ENCODE results near the gene FLT4. TPM values are rescaled to one million over a fixed set of nuclear protein-coding genes. Genes with fewer than 3 reads are reported as not detected.
"Not testable (repeated sequence)": the region's sequence is repeated elsewhere in the genome, so short reads cannot be mapped to it uniquely, and the experiment has no call there.

Gene FLT4
- total RNA-seq, 1 donor from 2014 or later: 1.7 TPM

DNA sequence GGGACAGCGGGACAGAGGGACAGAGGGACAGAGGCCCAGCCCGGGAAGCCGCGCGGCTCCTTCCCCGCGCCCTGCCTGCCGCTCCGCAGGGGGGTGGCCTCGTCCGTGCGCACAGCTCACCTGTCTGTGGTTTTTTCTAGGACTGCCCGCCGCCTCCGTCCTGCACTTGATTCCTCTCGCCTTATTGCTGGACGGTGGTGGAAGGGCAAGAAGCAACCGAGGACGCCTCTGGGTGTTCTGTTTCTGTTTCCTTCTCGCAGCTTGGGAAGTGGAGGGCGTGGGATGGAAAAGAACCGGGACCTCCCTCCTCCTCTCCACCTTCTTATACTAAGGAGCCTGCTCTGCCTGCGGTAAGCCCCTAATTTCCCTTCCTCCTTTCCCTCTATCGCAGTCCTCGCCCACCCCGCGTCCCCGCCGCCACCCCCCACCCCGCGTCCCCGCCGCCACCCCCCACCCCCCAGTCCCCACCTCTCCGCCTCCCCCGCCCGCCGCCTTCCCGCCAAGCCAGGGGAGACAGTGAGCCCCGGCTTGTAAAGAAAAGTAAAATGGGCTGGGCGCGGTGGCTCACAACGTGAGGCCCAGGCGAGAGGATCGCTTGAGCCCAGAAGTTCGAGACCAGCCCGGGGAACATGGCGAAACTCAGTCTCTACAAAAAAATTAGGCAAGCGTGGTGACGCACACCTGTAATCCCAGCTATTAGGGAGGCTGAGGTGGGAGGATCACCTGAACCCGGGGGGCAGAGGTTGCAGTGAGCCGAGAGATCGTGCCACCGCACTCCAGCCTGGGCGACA, 9.6 kb upstream of the FLT4 start:
- Mint-ChIP-seq H3K4me3 (no peak overlapping the region), H3K36me3 (ENCODE audit: low read depth) (no peaks in the 10 kb centered on the region), H3K27me3 (peaks cover 35% of the 10 kb centered on the region), H3K27ac (no peak overlapping the region), H3K4me1 (no peaks in the 10 kb centered on the region), H3K9me3 (no peaks in the 10 kb centered on the region)
- no peak for DNase-seq
- intact Hi-C loops (cut with micrococcal nuclease): no loop called here

DNA sequence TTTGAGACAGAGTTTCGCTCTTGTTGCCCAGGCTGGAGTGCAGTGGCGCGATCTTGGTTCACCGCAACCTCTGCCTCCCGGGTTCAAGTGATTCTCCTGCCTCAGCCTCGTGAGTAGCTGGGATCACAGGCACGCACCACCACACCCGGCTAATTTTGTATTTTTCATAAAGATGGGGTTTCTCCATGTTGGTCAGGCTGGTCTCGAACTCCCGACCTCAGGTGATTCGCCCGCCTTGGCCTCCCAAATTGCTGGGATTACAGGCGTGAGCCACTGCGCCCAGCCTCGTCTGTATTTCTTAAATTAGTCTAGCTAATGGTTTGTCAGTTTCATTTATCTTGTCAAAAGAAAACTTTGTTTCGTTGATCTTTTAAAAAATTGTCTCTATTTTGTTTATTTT, 5.8 kb upstream of the FLT4 start:
- H3K27ac Mint-ChIP-seq; H3K4me3 Mint-ChIP-seq; DNase-seq; intact Hi-C loops (cut with micrococcal nuclease); H3K9me3 Mint-ChIP-seq; H3K36me3 Mint-ChIP-seq (ENCODE audit: low read depth); H3K4me1 Mint-ChIP-seq: not testable (repeated sequence)
- H3K27me3 Mint-ChIP-seq: peaks cover 46% of the 10 kb centered on the region

DNA sequence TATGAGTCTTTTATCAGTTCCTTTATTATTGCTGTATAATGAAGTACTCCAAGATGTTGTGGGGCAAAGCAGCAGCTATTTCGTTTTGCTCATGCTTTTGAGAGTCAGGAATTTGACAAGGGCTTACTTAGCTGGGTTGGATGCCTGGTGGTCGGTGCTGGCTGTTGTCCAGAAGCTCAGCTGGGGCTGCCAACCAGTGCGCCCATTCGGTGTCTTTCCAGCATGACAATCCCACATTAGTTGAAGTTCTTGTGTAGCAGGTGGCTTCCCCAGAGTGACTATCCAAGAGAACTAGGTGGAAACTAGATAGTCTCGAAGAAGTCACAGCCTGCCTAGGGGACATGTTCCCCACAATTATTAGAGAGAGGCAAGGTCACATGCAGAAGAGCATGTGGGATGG, 3.4 kb upstream of the FLT4 start:
- Mint-ChIP-seq H3K27ac (no peak overlapping the region), H3K9me3 (no peaks in the 10 kb centered on the region), H3K4me3 (no peak overlapping the region), H3K4me1 (peaks cover 9% of the 10 kb centered on the region), H3K36me3 (ENCODE audit: low read depth) (no peaks in the 10 kb centered on the region), H3K27me3 (peaks cover 52% of the 10 kb centered on the region)
- intact Hi-C loops (cut with micrococcal nuclease): no loop called here
- no peak for DNase-seq

DNA sequence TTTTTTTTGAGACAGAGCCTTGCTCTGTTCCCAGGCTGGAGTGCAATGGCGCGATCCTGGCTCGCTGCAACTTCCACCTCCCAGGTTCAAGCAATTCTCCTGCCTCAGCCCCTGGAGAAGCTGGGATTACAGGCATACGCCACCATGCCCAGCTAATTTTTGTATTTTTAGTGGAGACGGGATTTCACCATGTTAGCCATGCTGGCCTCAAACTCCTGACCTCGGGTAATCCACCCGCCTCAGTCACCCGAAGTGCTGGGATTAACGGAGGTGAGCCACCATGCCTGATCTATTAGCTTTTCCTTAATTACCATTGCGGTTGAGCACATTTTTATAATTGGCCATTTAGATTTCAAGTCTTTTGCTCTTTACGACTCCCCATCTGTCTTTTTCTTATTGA, 2.9 kb upstream of the FLT4 start:
- Mint-ChIP-seq H3K27me3 (peaks cover 56% of the 10 kb centered on the region), H3K27ac (no peak overlapping the region), H3K9me3 (no peaks in the 10 kb centered on the region), H3K4me1 (peaks cover 11% of the 10 kb centered on the region), H3K4me3 (no peak overlapping the region), H3K36me3 (ENCODE audit: low read depth) (no peaks in the 10 kb centered on the region)
- intact Hi-C loops (cut with micrococcal nuclease): no loop called here
- DNase-seq: no peak

DNA sequence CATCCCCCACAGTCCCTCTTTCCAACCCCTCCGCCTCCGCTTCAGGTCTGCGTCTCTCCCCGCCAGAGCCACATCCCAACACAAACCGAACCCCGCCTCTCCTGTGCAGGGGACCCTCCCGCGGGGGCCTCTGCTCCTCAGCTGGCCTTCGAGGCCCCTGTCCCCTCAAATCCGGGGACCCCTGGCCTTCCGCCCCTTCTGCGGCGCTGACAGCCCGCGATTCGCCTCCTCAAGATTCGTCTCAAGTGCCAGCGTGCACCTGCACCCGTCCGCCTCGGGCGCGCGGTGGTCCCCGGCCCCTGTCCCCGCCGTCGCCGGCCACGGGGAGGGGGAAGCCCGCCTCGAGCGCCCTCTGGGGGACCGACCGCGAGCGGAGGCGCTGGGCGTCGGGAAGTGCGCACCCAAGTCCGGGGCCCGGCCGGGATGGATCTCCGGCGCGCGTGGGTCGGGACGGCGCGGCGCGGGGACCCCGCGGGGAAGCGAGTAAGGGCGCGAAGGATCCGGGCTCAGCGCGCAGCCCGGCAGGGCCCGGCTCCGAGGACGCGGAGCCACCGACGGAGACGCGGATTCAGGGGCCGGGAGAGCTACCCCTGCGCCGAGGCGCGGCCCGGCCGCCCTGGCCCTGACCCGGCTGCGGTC, 623 bp downstream of the FLT4 start:
- Mint-ChIP-seq H3K27me3 (peaks cover 52% of the 10 kb centered on the region), H3K9me3 (no peaks in the 10 kb centered on the region), H3K36me3 (ENCODE audit: low read depth) (no peaks in the 10 kb centered on the region), H3K4me3 (peak overlapping the region; percentile 77), H3K27ac (peak overlapping the region; percentile 20), H3K4me1 (peaks cover 11% of the 10 kb centered on the region)
- intact Hi-C loops (cut with micrococcal nuclease): no loop called here
- DNase-seq: peak; percentile 65

DNA sequence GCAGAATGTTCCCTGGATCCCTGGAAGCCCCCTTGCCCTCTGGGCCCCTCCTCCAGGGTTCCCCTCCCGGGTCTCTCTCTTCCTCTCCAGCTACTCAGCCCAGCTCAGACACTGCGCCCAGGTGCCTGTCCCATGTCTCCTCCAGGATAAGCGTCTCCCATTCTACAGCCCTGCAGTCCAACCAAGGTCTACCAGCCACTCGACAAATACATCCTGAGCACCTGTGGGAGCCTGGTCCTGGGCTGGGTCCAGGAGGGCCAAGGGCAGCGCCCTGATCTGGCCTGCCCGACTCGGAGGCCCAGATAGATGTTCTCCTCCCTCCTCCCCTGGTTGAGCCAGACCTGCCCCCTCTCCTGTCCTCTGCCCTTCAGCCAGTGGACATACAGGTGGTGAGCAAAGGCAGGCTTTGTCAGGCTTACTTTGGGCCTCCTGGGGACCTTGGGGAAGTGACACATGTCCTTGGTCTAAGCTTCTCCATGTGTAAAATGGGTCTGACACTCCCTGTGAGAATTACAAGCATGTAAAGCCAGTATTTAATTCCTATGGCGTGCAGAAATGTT, 1.4 kb downstream of the FLT4 start:
- Mint-ChIP-seq H3K4me1 (peaks cover 11% of the 10 kb centered on the region), H3K27ac (no peak overlapping the region), H3K9me3 (no peaks in the 10 kb centered on the region), H3K27me3 (peaks cover 51% of the 10 kb centered on the region), H3K4me3 (peak overlapping the region; percentile 77), H3K36me3 (ENCODE audit: low read depth) (no peaks in the 10 kb centered on the region)
- intact Hi-C loops (cut with micrococcal nuclease): no loop called here
- DNase-seq: no peak

DNA sequence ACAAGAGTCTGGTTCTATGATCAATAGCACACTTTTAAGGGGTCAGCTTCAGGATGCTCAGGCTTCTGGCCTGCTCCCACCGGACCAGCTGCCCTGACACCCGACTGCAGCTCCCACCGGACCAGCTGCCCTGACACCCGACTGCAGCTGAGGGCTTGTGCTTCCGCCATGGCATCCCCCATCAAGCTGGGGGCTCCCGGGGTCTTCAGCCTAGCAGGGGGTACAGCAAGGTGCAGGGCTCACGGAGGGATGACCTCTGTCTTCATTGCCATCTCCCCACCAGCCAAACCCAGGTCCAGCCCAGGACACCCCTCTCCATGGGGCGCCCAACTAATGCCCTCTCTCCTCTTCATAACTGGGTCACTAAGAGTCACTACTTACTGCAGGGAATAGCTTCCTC, 1.9 kb downstream of the FLT4 start:
- Mint-ChIP-seq H3K27me3 (peaks cover 45% of the 10 kb centered on the region), H3K9me3 (no peaks in the 10 kb centered on the region), H3K4me1 (peaks cover 11% of the 10 kb centered on the region), H3K36me3 (ENCODE audit: low read depth) (no peaks in the 10 kb centered on the region), H3K4me3 (no peak overlapping the region), H3K27ac (no peak overlapping the region)
- DNase-seq: no peak
- intact Hi-C loops (cut with micrococcal nuclease): no loop called here

DNA sequence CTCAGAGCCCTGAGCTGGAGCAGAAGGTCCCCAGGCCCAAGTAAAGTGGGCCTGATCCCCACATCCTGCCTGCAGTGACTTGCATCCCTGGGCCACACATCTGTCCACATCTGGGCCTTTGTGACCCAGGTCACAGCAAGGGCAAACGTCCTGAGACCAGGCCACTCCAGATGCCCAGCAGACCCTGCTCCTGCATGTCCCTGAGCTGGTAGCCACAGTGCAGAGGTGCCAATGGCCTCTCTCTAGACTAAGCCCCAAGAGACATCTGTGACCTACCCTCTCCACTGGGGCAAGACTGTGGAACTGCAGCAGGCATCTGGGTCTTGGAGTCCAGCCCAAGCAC, 2.5 kb downstream of the FLT4 start:
- no peak for DNase-seq
- intact Hi-C loops (cut with micrococcal nuclease): no loop called here
- Mint-ChIP-seq H3K36me3 (ENCODE audit: low read depth) (no peaks in the 10 kb centered on the region), H3K27ac (no peak overlapping the region), H3K27me3 (peaks cover 42% of the 10 kb centered on the region), H3K9me3 (no peaks in the 10 kb centered on the region), H3K4me1 (peaks cover 11% of the 10 kb centered on the region), H3K4me3 (no peak overlapping the region)

DNA sequence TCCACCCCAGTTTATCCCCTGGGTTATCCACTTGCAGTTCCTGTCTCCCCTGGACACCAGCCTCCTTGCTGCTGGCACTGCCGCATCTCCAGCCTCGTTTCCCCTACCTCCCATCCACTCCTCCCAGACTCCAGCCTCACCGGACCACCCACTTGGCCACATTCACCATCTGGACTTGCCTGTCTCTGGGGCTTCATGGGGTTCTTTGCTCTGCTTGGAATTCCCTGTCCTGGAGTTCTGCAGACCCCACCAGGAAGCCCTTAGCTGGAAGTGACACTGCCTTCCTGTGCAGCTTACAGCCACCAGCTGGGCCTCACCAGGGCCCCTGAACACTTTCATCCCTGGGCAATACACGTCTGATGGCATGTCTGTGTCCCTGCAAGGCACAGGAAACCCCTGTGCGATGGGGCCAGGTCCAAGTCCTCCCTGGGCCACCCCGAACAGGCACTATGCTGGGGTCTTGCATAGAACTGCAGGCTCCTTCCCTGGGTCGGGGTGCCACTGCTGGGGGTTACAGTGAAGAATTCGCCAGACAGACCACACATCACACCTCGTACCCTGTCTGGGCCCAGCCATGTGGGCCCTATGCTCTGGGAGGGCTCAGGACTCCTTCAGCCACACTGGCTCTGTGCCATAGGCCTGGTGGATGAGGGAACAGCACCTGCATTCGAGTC, 3.0 kb downstream of the FLT4 start:
- Mint-ChIP-seq H3K27ac (no peak overlapping the region), H3K4me1 (peaks cover 11% of the 10 kb centered on the region), H3K36me3 (ENCODE audit: low read depth) (no peaks in the 10 kb centered on the region), H3K27me3 (peaks cover 38% of the 10 kb centered on the region), H3K4me3 (no peak overlapping the region), H3K9me3 (no peaks in the 10 kb centered on the region)
- intact Hi-C loops (cut with micrococcal nuclease): no loop called here
- DNase-seq: no peak

DNA sequence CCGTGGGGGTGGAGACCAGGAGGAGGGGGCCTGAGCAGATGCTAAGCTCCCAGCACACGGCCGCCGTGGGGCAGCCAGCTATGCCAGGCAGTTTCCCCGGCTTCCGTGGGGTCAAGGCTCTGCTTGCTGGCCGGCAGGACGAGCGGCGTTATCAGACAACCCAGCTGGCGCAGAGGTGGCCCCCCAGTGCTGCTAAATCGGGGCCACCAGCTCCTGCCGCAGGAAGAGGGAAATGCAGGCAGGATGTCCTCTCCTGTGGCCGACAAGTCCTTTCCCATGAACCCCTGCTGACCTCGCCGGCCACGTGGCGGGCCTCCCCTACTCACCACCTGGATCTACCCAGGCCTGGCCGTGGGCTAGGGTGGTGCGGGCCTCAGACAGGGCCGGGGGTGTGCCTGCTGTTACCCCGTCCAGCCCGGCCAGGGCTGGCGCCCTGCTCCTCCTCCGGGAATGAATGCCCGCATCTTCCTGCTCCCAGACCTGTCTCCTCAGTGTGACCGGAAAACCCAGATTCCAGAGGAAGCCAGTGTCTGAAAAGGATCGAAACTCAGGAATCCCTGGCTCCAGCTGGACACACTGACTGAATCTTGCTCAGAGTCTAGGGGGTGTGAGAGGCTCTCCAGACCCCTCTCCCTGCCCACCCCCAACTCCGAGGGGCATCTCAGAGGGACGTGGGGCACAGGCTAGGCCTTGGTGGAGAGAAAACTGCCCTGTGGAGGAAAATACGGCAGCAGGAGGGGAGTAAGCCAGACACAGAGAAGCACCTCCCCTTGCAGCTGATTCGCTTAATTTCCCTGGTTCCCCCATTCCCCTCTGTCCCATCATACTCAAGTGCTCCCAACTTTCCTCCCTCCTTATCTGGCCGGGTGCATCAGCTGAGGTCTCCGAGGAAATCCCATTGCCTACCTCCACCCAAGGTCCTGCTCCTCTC, 3.9 kb downstream of the FLT4 start:
- H3K36me3 Mint-ChIP-seq (ENCODE audit: low read depth): no peaks in the 10 kb centered on the region
- no peak overlapping the region for H3K4me3 Mint-ChIP-seq
- H3K27ac Mint-ChIP-seq: no peak overlapping the region
- H3K4me1 Mint-ChIP-seq: peaks cover 10% of the 10 kb centered on the region
- H3K9me3 Mint-ChIP-seq: no peaks in the 10 kb centered on the region
- intact Hi-C loops (cut with micrococcal nuclease): no loop called here
- no peak for DNase-seq
- H3K27me3 Mint-ChIP-seq: peaks cover 29% of the 10 kb centered on the region

DNA sequence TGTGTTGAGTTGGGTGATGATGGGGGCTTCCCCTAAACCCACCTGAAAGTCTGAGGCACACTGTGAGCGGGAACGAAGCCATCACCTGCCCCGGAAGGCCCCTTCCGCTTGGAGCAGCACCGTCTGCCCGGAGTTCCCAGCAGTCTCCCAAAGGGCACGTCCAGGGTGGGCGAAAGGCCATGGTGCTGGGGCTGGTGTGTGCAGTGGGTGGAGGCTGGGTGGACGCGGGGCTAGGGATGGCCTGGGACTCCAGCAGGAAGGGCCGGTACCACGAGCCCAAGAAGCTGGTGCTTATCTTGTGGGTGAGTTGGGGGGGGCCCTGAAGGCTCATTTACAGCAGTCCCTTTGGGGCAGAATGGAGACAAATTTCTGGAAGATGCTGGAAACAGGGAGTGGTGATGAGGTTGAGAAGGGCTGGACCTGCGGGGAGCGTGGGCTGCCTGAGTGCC, 4.6 kb downstream of the FLT4 start:
- Mint-ChIP-seq H3K4me3 (no peak overlapping the region), H3K36me3 (ENCODE audit: low read depth) (no peaks in the 10 kb centered on the region), H3K4me1 (peaks cover 5% of the 10 kb centered on the region), H3K27me3 (peaks cover 22% of the 10 kb centered on the region), H3K27ac (no peak overlapping the region), H3K9me3 (no peaks in the 10 kb centered on the region)
- intact Hi-C loops (cut with micrococcal nuclease): no loop called here
- DNase-seq: no peak

DNA sequence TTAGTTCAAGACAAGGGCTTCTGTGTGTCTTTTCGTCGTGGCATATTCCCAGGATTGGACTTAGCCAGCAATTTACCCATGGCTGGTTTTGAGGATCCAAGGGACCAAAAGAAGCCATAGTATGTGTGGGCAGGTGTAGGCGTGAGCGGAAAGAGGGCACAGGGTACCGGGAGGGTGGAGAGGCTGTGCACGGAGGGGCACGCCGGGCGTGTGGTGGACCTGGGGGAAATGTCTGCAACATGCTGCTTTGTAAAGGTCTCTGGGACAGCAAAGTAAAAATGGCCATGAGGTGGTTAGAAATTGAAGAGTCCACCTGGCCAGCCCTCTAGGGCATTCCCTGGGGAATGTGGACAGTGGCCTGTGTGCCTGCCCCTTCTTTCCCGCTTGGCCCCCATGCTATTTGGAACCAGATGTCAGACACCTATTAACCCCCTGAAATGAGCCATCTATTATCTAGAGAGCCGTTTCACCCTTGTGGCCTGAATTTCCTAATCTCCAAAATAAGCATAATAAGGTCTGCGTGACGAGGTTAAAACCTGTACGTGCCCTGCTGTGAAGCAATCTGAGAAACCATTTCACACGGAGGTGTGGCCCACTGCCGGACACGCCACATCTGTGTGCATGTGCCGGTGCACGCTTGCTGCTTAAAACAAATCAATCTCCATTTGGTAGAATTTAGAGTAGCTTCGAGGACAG, 5.1 kb downstream of the FLT4 start:
- Mint-ChIP-seq H3K9me3 (no peaks in the 10 kb centered on the region), H3K27ac (no peak overlapping the region), H3K4me3 (no peak overlapping the region), H3K4me1 (peaks cover 3% of the 10 kb centered on the region), H3K36me3 (ENCODE audit: low read depth) (no peaks in the 10 kb centered on the region), H3K27me3 (peaks cover 20% of the 10 kb centered on the region)
- DNase-seq: no peak
- intact Hi-C loops (cut with micrococcal nuclease): no loop called here

Measured in activated CD4-positive, alpha-beta T cell treated with anti-CD3 and anti-CD28 coated beads, Interleukin-2, amount 10 ng/mL, durations not matched to agents 24 days and 14 days (primary cell).